NCI-H446 treated with DMSO at 0.1 percent for 48 hours (cell line): ENCODE data around the gene RASGEF1B.
"Not testable (repeated sequence)": the region's sequence is repeated elsewhere in the genome, so short reads cannot be mapped to it uniquely, and the experiment has no call there.

Source experiments
- DNase-seq: peaks from one replicate; lab custom pipeline; 2025; lab: John Stamatoyannopoulos, UW

The RASGEF1B gene

GRCh38 chr4:81498551-81499099 is 26.9 kb upstream of the RASGEF1B start:
- no peak for DNase-seq

DNA sequence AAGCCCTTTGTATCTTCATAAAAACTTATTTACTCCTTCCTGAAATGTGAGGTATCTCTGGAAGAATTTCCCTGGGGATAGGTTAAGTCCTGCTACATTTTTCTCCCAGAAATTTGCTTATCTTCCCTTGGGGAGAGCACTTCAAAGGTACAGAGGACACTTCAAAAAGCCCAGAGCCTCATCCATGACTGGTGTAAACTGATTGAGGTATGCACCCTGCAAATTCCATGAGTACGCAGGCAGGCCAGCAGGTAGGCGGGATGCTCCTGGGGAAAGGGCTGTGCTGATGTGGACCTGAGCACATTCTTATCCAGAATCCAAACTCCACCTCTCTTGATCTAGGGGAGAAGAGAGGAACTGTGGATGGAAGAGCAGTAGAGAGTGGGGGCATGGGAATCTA is 26.3 kb upstream of the RASGEF1B start:
- DNase-seq = no peak

- DNase-seq = no peak
Measured at GRCh38 chr4:81495345-81495744, 23.6 kb upstream of the RASGEF1B start.

GRCh38 chr4:81494031-81494431 is 22.3 kb upstream of the RASGEF1B start:
- no peak for DNase-seq

DNA sequence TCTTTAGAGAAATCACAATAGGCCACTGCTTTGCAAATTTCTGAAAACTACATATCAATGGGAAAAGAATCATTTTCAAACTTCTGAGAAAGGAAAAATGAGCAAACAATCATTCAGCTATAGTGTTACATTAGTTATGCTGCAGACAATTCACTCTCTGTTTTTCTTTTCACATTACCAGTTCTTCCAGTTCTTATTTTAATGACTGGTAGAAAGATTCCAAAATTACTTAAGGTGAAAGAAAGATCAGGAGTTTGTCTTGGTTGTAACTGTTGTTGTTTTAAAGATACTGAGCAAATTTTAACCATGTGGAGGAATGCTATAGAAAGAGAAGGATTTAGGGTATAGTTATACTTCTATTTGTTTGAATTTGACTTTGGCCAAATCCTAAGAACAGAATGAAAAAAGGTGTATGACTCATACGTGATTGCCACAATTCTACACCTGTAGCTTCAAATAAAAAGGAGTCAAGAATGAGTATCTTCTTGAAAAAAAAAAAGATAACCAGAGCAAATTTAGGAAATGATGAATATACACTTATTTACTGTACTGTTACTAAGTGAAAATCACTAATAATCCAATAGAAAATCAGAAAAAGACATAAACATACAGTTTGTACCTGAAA is 21.0 kb upstream of the RASGEF1B start:
- DNase-seq = no peak

DNA sequence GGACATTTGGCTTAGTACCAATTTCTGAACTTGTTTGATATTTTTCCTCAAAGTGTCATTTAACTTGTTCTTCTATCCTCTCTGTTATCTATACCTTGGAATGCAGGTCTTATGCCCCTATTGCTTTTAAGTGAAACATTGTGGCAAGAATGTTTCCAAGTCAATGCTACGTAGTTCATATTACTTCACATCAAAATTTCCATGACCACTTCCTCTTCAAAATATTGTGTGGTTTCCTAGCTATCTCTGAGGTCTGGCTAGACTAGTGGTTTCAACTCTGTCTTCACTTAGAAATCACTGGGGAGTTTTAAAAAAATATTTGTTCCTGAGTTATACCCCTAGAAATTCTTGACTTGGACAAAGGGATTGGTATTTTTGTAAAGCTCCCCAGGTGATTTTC is 20.2 kb upstream of the RASGEF1B start:
- DNase-seq = no peak

DNA sequence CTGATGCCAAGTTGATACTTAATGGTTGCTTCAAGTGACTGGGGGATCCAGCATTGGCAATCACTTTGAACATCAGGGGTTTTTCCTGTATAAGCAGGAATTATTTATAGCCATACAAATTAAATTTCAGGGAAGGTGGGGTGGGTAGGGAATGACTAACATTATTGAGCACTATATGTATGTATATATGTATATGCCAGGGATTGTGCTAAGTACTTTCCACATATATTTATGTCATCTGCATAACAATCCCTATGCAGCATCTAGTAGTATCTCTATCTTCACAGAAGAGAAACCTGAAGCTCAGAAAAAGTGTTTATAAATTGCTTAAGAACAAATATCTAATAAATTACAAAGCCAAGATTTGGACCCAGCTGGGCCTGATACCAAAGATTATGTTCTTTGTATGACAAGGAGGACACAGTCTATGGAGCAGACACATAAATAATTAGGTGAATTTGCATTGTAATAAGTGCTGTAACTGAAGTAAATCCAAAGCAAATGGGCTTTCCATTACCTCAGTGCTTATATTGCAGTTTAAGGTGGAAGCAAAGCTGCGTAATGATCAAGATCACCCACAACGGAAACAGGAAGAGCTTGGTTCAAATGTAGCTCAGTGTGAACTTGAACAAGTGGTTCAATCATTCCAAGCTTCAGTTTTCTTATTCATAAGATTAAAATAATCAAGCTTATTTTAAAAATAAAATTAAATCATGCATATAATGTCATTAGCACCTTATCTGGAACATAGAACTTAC is 18.9 kb upstream of the RASGEF1B start:
- DNase-seq = no peak

DNA sequence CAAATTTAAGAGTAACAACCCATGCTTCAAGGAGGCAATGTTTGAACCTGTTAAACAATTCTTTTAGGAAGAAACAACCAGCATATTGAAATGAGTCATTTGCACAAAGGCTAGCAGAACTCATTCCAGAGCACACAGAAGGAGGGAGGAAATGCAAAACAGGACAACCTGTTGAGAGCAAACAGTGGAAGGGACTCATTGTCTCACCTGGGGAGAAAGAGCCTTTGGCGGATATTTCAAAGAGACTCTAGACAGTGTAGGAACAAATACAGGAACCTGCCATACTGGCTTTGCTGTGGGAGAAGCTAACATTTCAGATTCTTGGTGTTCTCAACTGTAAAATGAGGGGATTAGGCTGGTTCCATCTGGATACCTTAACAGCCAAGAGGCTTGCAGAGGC is 14.8 kb upstream of the RASGEF1B start:
- no peak for DNase-seq

DNA sequence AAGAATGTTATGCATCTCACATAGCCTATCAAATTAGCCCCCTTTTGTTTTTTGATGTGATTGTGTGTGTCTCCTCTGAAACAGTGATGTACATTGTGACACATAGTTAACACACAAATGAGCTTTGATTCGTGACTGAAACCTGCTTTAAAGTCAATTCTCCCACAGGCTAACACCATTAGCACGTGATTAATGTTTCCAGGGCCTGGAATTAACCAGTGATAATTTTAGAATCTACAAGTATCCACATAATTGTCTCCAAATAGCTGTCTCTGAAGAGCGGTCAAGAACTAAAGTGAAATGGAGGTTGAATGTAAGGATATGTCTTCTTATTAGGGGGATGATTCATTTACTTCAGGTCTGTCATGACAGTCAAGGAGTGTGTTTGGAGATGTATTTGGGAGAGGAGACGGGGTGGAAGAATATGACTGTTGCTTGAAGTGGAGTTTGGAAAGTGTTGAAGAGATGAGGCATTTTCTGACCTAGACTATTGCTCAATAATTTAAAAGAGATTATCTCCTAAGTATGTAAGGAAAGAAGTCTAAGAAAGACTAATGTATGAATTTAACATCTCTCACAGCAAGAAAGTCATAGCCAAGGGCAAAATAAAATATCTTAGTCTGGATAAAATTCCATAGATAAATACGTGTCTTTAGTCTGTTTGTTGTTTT is 13.7 kb upstream of the RASGEF1B start:
- DNase-seq = no peak

- no peak for DNase-seq
Measured at GRCh38 chr4:81482326-81482725, 10.6 kb upstream of the RASGEF1B start.

- no peak for DNase-seq
Measured at GRCh38 chr4:81481151-81481550, 9.4 kb upstream of the RASGEF1B start.

DNA sequence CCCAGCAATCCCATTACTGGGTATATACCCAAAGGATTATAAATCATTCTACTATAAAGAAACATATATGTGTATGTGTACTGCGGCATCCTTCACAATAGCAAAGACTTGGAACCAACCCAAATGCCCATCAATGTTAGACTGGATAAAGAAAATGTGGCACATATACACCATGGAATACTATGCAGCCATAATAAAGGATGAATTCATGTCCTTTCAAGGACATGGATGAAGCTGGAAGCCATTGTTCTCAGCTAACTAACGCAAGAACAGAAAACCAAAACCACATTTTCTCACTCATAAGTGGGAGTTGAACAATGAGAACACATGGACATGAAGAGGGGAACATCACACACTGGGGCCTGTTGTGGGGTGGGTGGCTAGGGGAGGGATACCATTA is 7.9 kb upstream of the RASGEF1B start:
- not testable (repeated sequence) for DNase-seq

- peak; percentile 39 for DNase-seq
Measured at GRCh38 chr4:81473331-81474265, 1.9 kb upstream of the RASGEF1B start.

DNA sequence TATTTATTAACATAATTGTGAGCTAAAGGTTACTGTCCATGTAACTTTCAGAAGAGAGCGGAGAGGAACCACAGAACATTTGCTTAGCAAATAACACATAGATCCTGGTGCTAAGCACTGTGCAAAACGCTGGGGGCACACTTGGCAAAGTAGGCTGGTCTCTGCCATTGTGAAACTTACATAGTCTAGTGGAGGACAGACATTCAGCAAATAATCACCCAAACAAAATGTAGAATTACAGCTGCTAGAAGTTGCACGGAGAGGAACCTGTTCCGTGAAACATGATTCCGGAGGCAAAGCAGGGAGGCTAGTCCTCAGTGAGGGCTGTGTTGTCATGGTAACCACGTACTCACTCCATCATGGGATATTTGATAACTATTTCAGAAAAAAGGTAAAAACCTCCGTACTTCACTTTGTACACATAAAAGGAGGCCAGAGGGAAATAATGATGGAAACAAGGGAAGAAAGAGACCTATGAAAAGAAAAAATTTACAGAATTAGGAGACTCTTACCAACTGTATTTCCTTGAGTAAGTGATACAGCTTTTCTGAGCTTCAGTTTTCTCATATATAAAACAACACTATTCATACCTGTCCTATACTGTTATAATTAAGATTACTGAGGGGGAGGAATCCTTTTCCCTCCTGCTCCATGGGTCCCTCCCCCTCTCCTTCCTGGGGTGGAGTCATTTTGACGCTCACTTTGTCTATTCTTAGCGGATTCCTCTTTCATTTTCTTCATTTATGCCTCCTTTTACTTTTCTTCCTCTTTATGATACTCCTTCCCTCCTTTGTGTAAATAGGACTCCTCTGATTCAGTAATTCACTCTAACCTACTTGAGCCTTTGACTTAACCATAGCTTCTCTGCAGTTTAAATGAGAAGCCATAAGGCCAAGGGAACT is 825 bp upstream of the RASGEF1B start:
- peak; percentile 18 for DNase-seq

GRCh38 chr4:81471298-81471587 is 464 bp downstream of the RASGEF1B start:
- DNase-seq = no peak

DNA sequence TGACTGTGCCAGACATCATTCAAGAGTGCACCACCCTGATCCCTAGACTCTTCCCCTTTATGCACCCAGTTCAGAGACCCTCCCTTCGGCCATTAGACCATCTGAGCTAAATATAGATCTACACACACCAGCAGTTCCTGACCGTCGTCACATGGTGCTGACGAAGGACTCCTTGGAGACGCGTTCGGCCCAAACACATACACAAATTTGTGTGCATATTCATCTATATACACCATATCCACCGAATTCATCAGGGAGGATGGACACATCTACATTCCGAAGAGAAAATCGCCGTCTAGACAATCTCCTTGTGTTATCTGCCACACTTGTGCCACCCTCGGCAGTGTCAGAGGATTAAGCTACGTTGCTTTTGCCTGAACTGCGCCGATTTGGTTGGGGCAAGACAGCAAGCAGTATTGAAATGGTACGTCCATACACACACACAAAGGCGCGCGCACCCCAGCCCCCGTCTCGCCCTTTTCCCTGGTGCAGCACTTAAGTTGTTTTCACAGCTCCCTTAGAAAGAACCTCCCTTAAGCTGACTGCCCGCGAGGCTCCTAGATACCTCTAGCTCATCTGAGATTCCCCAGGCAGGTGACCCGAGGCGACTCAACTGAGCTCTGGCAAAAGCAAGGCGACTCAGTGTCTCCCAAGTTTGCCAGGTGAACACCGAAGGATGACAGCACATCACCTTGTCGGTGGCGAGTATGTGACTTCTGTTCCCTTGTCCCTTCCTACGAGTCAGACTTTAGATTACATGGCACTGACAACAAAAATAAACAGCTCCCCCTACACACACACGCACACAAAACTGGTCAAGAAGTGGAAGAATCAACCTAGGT is 1.0 kb downstream of the RASGEF1B start:
- DNase-seq = no peak

- DNase-seq = no peak
Measured at GRCh38 chr4:81469781-81470455, 1.8 kb downstream of the RASGEF1B start.

GRCh38 chr4:81468678-81469077 is 3.0 kb downstream of the RASGEF1B start:
- no peak for DNase-seq

DNA sequence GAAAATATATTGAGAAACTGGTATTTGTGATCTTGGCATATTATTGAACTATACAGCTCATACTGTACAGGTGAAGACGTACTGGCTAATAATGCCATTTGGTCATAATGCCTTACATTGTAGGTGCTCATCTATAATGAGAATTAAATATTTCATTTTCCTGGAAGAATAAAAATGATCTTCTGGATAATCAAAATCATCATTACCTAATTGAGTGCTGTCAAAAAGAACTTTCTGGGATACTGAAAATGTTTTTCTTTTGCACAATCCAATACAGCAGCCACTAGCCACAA is 4.1 kb downstream of the RASGEF1B start:
- DNase-seq = no peak
